HUES48 (cell line): ENCODE results near the gene PDCL2.

Experiments used
- H3K27ac ChIP-seq: one replicate; pipeline ENCODE4 v1.7.0; 2013; ENCODE audit warnings: low read depth, low read length, inconsistent platforms
- H3K27me3 ChIP-seq: 2 replicates; pipeline ENCODE4 v1.6.1; 2013; ENCODE audit warnings: mild to moderate bottlenecking, low read length; ENCODE audit not compliant: control insufficient read depth, insufficient read depth
- H3K36me3 ChIP-seq: 2 replicates; pipeline ENCODE4 v1.6.1; 2013; ENCODE audit warnings: low read length; ENCODE audit not compliant: control insufficient read depth, insufficient read depth
- H3K4me1 ChIP-seq: 2 replicates; pipeline ENCODE4 v1.6.1; 2013; ENCODE audit warnings: mild to moderate bottlenecking, low read length; ENCODE audit not compliant: control insufficient read depth, insufficient read depth
- H3K4me3 ChIP-seq: 2 replicates; pipeline ENCODE4 v1.5.1; 2013; ENCODE audit warnings: mild to moderate bottlenecking, low read depth, low read length
- H3K9ac ChIP-seq: 2 replicates; pipeline ENCODE4 v1.6.1; 2013; ENCODE audit warnings: mild to moderate bottlenecking, low read depth, low read length, moderate library complexity
- H3K9me3 ChIP-seq: 2 replicates; pipeline ENCODE4 v1.6.1; 2013; ENCODE audit warnings: low read length; ENCODE audit not compliant: control insufficient read depth, insufficient read depth

The PDCL2 gene

GRCh38 chr4:55512077-55512476 lies 80.0 kb downstream of the PDCL2 start:
- Histone ChIP-seq H3K9ac (no peak overlapping the region), H3K4me1 (no peaks in the 10 kb centered on the region), H3K27ac (no peak overlapping the region), H3K36me3 (no peaks in the 10 kb centered on the region; the same call in 1 of the 2 replicates), H3K27me3 (no peaks in the 10 kb centered on the region), H3K9me3 (no peaks in the 10 kb centered on the region), H3K4me3 (no peak overlapping the region)

GRCh38 chr4:55510685-55511084 lies 81.4 kb downstream of the PDCL2 start:
- H3K36me3 ChIP-seq, result no peaks in the 10 kb centered on the region; the same call in 1 of the 2 replicates
- no peak overlapping the region for H3K4me3 ChIP-seq
- no peak overlapping the region for H3K27ac ChIP-seq
- H3K4me1 ChIP-seq, result no peaks in the 10 kb centered on the region
- no peaks in the 10 kb centered on the region for H3K9me3 ChIP-seq
- no peak overlapping the region for H3K9ac ChIP-seq
- H3K27me3 ChIP-seq, result no peaks in the 10 kb centered on the region

- no peaks in the 10 kb centered on the region for H3K9me3 ChIP-seq
- H3K4me3 ChIP-seq, result no peak overlapping the region
- H3K27ac ChIP-seq, result no peak overlapping the region
- H3K9ac ChIP-seq, result no peak overlapping the region
- no peaks in the 10 kb centered on the region for H3K4me1 ChIP-seq
- no peaks in the 10 kb centered on the region; the same call in 1 of the 2 replicates for H3K36me3 ChIP-seq
- H3K27me3 ChIP-seq, result no peaks in the 10 kb centered on the region
Measured at GRCh38 chr4:55509266-55509665, 82.8 kb downstream of the PDCL2 start.

- Histone ChIP-seq H3K9ac (no peak overlapping the region), H3K27me3 (no peaks in the 10 kb centered on the region), H3K27ac (no peak overlapping the region), H3K4me1 (no peaks in the 10 kb centered on the region), H3K4me3 (no peak overlapping the region), H3K9me3 (no peaks in the 10 kb centered on the region), H3K36me3 (no peaks in the 10 kb centered on the region; the same call in 1 of the 2 replicates)
Measured at GRCh38 chr4:55507612-55508011, 84.4 kb downstream of the PDCL2 start.
